KOPT-K1 (cell line): ENCODE data around the gene ERC1.

Source experiments
- H3K27ac ChIP-seq: fragments of 200-600 bp; sonication (generic); 2 replicates; pipeline ENCODE4 v1.5.1; 2016; ENCODE audit warnings: antibody characterized with exemption, mild to moderate bottlenecking, low read depth, low read length; ENCODE audit not compliant: poor library complexity, severe bottlenecking
- H3K36me3 ChIP-seq: fragments of 200-600 bp; sonication (generic); 2 replicates; pipeline ENCODE4 v1.5.1; 2017; ENCODE audit warnings: antibody characterized with exemption, mild to moderate bottlenecking, low read length, moderate library complexity; ENCODE audit not compliant: insufficient read depth
- H3K9me3 ChIP-seq: fragments of 200-600 bp; sonication (generic); 2 replicates; pipeline ENCODE4 v1.5.1; 2017; ENCODE audit warnings: antibody characterized with exemption, low read length, mild to moderate bottlenecking; ENCODE audit not compliant: insufficient read depth, poor library complexity, severe bottlenecking

The ERC1 gene

DNA sequence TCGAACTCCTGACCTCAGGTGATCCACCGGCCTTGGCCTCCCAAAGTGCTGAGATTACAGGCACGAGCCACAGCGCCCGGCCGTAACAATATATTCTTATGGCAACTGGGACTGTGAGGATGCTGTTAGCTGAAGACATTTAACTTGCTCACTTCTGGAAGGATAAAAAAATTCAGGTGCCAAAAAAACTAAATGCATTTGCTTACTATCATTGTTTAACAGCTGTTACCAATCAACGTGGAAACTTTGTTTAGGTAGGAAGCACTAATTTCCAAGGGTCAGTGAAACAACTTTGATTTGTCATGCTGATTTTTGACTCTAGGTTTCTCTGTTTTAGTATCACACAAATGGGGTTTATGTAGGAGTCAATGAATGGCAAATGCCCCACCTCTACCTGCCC is 297.3 kb downstream of the ERC1 start:
- Histone ChIP-seq H3K9me3 (no peaks in the 10 kb centered on the region), H3K27ac (no peak overlapping the region), H3K36me3 (no peaks in the 10 kb centered on the region)

DNA sequence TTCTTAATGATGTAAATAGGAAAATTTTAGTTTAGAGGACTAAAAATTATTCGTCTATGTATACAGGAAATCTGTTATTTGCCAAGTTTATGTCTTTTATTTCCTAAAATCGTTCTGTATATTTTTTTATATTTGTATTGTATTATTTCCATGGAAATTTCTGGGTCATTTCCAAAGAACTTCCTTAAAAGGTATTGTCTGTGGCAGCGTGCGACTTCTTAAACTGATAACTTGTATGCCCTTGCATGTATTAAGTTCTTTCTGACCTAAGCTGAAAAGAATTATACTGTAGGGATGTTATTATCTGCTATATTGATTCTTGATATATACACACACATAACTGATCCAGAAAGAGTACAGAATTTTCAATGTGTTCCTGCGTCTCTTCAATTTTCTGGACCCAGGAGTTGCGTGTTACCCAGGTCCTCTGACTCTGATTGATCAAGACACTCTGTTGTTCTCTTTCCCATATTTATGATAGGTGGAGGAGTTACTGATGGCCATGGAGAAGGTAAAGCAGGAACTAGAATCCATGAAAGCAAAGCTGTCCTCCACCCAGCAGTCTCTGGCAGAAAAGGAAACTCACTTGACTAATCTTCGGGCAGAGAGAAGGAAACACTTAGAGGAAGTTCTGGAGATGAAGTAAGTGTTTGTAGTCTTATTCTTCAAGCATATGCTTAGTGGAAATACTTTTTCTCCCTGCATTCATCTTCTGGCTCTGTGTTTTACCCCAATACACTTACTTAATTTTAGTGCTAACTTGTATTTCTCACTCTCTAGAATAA is 298.5 kb downstream of the ERC1 start:
- H3K36me3 ChIP-seq = no peaks in the 10 kb centered on the region
- no peak overlapping the region for H3K27ac ChIP-seq
- no peaks in the 10 kb centered on the region for H3K9me3 ChIP-seq

DNA sequence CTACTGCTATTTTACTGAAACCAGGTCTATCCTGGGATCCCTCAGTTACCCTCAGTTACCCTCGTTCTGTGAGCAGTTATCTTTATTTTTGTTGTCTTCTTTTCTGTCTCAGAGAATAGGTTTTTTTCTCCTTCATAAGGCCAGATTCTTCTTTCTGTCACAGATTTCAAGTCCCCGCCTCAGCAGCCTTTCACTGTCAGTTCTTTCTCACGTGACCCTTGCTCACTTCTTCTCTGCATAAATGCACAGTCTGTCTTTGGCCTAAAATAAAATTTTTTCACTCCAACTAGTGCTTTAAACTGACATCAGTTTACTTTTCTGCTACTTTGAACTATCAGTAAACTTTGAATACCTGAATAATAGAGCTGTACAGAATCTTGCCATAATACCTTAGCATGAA is 299.7 kb downstream of the ERC1 start:
- H3K9me3 ChIP-seq = no peaks in the 10 kb centered on the region
- no peaks in the 10 kb centered on the region for H3K36me3 ChIP-seq
- H3K27ac ChIP-seq = no peak overlapping the region

DNA sequence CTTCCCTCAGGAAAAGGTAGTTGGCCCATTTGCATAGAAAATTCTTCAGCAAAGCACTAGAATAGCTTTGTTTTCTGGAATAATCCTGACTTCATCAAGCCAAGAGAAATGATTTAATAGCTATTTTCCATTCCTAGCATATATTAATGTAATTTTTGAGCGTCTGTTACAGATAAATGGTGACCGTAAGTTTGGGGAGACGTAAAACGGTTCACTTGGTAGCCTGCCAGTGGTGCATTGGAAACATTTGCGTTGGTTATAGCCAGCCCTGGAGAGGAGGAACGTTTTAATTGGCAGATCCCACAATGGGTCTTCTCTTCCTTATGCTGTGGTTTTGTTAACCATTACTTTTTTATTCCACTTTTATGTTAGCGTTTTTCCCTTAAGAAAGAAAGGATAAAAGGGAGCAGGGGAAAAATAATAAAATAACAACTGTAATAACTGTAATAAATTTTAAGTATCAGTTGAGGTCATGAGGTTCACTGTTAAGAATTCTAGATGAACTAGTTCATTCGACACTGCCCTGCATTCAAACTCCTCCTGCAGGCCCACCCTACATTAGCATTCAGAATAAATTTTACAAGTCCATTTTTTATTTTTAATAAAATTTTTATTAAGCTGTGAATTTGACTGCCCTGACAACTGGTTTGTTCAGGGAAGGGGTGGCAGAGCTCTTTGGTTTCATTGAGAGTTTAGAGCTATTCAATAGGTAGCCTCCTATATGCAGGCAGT is 300.7 kb downstream of the ERC1 start:
- H3K36me3 ChIP-seq = no peaks in the 10 kb centered on the region
- H3K27ac ChIP-seq = no peak overlapping the region
- H3K9me3 ChIP-seq = no peaks in the 10 kb centered on the region

DNA sequence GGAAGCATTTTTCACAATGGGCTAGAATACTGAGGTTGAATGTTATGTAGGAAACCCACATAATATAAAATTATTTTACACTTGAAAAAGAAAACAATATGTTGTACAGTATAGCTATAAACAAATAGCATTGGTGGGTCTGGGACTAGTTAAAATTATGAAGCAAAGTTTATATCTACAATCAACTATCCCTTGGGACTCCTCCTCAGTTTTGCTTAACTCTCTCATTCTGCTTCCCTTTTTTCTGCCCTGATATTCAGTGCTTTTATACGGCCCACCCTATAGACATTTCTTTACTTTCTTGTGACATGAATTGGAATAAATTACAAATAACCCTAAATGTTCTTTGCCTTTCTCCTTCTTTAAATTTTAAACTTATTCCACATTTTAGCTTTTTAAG is 302.9 kb downstream of the ERC1 start:
- Histone ChIP-seq H3K9me3 (no peaks in the 10 kb centered on the region), H3K36me3 (no peaks in the 10 kb centered on the region), H3K27ac (no peak overlapping the region)

DNA sequence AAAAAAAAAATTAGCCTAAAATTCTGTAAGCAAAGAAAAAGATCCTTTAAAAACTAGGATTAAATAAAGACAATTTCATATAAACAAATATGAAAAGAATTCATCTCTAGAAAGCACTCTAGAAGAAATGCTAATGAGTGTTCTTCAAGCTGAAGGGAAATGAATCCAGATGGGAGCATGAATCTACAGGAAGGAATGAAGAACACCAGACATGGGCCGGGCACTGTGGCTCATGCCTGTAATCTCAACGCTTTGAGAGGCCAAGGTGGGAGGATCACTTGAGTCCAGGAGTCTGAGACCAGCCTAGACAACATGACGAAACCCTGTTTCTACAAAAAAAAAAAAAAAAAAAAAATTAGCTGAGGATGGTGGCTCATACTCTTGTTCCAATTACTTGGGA is 306.2 kb downstream of the ERC1 start:
- Histone ChIP-seq H3K9me3 (peaks cover 12% of the 10 kb centered on the region), H3K36me3 (no peaks in the 10 kb centered on the region), H3K27ac (no peak overlapping the region)

DNA sequence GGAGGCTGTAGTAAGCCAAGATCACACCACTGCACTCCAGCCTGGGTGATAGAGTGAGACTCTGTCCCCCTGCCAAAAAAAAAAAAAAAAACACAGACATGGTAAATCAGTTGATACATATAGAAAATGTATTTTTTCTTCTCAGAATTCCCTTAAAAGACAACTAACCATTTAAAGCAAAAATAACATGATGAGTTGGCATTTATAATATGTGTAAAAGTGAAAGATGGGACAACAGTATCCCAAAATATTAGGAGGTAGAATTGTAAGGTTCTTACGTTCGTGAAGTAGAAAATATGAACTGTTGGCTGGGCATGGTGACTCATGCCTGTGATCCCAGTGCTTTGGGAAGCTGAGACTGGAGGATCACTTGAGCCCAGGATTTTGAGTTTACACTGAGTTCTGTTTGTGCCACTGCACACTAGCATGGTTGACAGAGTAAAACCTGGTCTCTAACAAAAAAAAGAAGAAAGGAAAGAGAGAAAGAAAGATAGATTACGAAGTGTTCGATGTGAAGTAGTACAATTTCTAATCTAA is 306.7 kb downstream of the ERC1 start:
- Histone ChIP-seq H3K27ac (no peak overlapping the region), H3K9me3 (peaks cover 12% of the 10 kb centered on the region), H3K36me3 (no peaks in the 10 kb centered on the region)

DNA sequence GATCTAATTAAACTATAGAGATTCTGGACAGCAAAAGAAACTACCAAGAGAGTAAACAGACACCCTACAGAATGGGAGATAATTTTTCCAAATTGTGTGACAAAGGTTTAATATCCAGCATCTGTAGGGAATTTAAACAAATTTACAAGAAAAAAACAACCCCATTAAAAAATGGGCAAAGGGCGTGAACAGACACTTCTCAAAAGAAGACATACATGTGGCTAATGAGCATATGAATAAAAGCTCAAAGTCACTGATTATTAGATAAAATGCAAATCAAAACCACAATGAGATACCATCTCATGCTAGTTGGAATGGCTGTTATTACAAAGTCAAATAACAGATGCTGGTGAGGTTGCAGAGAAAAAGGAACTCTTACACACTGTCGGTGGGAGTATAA is 309.4 kb downstream of the ERC1 start:
- H3K27ac ChIP-seq = no peak overlapping the region
- peaks cover 12% of the 10 kb centered on the region for H3K9me3 ChIP-seq
- no peaks in the 10 kb centered on the region for H3K36me3 ChIP-seq

GRCh38 chr12:1302201-1302870 is 311.3 kb downstream of the ERC1 start:
- Histone ChIP-seq H3K27ac (no peak overlapping the region), H3K36me3 (no peaks in the 10 kb centered on the region)

GRCh38 chr12:1305063-1305434 is 314.0 kb downstream of the ERC1 start:
- Histone ChIP-seq H3K9me3 (peaks cover 9% of the 10 kb centered on the region), H3K27ac (no peak overlapping the region), H3K36me3 (no peaks in the 10 kb centered on the region)

More at GRCh38 chr12:1302201-1302870, 311.3 kb downstream of the ERC1 start:
- H3K9me3 ChIP-seq = peaks cover 12% of the 10 kb centered on the region

DNA sequence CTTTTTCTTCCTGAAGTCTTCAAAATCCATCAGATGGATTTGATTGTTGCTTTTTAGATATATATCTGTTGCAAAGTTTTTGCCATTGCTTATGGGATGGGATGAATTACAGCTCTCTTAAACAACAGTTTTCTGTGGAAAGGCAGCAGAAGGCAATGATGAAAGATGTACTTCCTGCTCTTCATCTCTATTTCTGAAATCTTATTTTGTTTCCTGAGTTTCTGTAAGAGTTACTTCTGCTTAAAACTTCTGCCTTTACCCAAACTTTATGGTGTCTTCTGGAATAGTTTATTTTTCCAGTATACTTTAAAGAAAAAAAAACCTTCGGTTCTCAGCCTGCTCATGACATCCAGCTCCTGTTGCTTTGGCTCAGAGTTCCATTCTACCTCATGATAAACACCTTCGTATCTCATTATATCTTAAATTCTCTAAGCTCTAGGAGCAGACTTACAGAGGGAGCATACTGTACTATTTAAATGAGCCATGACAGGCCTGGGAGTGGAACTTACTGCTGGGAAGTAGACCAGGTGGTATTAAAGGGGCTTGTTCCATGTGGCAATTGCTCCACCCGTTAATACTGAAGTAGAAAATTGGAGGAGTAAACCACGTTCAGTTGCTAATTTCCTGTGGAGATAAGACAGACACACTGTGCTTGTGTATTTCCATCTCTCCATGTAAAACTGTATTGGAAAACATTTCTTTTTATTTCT is 314.9 kb downstream of the ERC1 start:
- no peaks in the 10 kb centered on the region for H3K36me3 ChIP-seq
- H3K27ac ChIP-seq = no peak overlapping the region
- H3K9me3 ChIP-seq = peaks cover under 1% of the 10 kb centered on the region

GRCh38 chr12:1306817-1307216 is 315.8 kb downstream of the ERC1 start:
- H3K27ac ChIP-seq = no peak overlapping the region
- H3K36me3 ChIP-seq = no peaks in the 10 kb centered on the region
- H3K9me3 ChIP-seq = no peaks in the 10 kb centered on the region

DNA sequence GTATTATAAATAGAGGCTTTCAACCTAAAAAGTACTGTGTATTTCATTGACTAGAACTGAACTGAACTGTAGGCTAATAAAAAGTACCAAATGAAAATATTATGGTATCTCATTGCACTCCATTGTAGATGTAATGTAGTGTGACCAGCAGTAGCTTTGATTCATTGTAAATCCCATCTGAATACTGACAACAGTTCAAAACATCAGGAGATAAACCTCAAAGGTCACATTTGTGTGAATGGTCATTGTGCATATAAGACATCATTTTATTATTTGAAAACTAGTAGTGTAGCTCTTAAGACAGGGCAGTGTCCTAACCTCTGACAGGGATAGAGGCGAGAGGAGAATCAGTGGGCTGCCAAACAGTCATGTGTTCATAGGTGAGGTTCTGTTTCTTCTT is 316.8 kb downstream of the ERC1 start:
- Histone ChIP-seq H3K36me3 (no peaks in the 10 kb centered on the region), H3K9me3 (no peaks in the 10 kb centered on the region), H3K27ac (no peak overlapping the region)

DNA sequence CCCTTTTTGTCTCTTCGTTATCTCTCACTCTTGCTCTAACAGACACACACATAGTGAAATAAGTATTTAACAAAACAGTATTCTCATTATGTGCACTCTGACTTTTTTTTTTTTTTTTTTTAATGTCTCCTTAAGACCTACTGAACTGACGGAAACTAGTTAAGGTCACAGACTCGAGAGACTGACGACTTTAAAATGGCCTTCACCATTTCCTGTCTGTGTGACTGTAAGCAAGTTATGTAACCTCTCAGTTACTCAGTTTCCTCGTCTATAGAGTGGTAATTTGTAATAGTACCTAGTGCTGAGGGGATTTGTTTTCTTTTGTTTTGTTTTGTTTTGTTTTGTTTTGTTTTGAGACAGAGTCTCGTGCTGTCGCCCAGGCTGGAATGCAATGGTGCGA is 318.6 kb downstream of the ERC1 start:
- H3K27ac ChIP-seq = no peak overlapping the region
- H3K36me3 ChIP-seq = no peaks in the 10 kb centered on the region
- H3K9me3 ChIP-seq = peaks cover 6% of the 10 kb centered on the region

- H3K9me3 ChIP-seq = peaks cover 6% of the 10 kb centered on the region
- H3K36me3 ChIP-seq = no peaks in the 10 kb centered on the region
- H3K27ac ChIP-seq = no peak overlapping the region
Measured at GRCh38 chr12:1310653-1311052, 319.6 kb downstream of the ERC1 start.
